ENCODE data around the gene GORASP1.

GORASP1 gene

GRCh38 chr3:39098473-39099000 is 8.9 kb downstream of the GORASP1 start:
- Histone ChIP-seq H3K36me3 (ENCODE audit: insufficient read depth, low read length) (peaks cover 67% of the 10 kb centered on the region), H3K27ac (ENCODE audit: low read depth, low read length) (no peak overlapping the region)

GRCh38 chr3:39097716-39098472 is 9.5 kb downstream of the GORASP1 start:
- no peak overlapping the region for H3K9ac ChIP-seq (ENCODE audit: low read length)
- H3K27me3 ChIP-seq (ENCODE audit: control insufficient read depth in 1 of 2, insufficient read depth in 2 of 2, low read length in 2 of 2): no peaks in the 10 kb centered on the region
- no peaks in the 10 kb centered on the region for H3K9me3 ChIP-seq (ENCODE audit: low read length)
- peaks cover 67% of the 10 kb centered on the region for H3K36me3 ChIP-seq (ENCODE audit: insufficient read depth, low read length)
- H3K4me1 ChIP-seq (ENCODE audit: insufficient read depth, low read length): no peaks in the 10 kb centered on the region
- no peak overlapping the region for H3K4me3 ChIP-seq (ENCODE audit: low read depth in 1 of 2, low read length in 2 of 2)
- no peak overlapping the region for H3K27ac ChIP-seq (ENCODE audit: low read depth, low read length)

More at GRCh38 chr3:39098473-39099000, 8.9 kb downstream of the GORASP1 start:
- Histone ChIP-seq H3K4me3 (ENCODE audit: low read depth in 1 of 2, low read length in 2 of 2) (no peak overlapping the region), H3K9me3 (ENCODE audit: low read length) (no peaks in the 10 kb centered on the region), H3K4me1 (ENCODE audit: insufficient read depth, low read length) (no peaks in the 10 kb centered on the region), H3K27me3 (ENCODE audit: control insufficient read depth in 1 of 2, insufficient read depth in 2 of 2, low read length in 2 of 2) (no peaks in the 10 kb centered on the region), H3K9ac (ENCODE audit: low read length) (no peak overlapping the region)

GRCh38 chr3:39096775-39097174 is 10.7 kb downstream of the GORASP1 start:
- Histone ChIP-seq H3K27me3 (ENCODE audit: control insufficient read depth in 1 of 2, insufficient read depth in 2 of 2, low read length in 2 of 2) (no peaks in the 10 kb centered on the region), H3K27ac (ENCODE audit: low read depth, low read length) (no peak overlapping the region), H3K4me3 (ENCODE audit: low read depth in 1 of 2, low read length in 2 of 2) (no peak overlapping the region), H3K9me3 (ENCODE audit: low read length) (no peaks in the 10 kb centered on the region), H3K36me3 (ENCODE audit: insufficient read depth, low read length) (peaks cover 70% of the 10 kb centered on the region), H3K4me1 (ENCODE audit: insufficient read depth, low read length) (no peaks in the 10 kb centered on the region), H3K9ac (ENCODE audit: low read length) (no peak overlapping the region)

DNA sequence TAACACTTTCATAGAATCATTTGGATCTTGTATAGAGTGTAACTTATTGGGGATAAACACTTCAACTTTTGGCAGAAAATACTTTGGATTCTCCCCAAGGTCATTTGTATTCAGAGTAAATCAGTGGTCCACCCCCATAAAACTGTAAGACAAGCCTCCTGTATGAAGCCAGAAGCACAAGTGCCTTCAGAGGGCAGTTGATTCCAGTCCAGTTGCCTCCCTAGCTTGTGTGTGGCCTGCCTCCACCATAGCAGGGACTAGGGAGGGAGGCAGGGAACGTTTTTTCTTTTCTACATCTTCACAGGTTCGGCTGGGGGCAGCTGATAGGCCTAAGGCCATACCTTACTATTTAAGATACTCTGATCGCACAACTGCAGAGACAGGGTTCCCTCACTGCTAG is 11.6 kb downstream of the GORASP1 start:
- Histone ChIP-seq H3K27me3 (ENCODE audit: control insufficient read depth in 1 of 2, insufficient read depth in 2 of 2, low read length in 2 of 2) (no peaks in the 10 kb centered on the region), H3K4me3 (ENCODE audit: low read depth in 1 of 2, low read length in 2 of 2) (no peak overlapping the region), H3K9ac (ENCODE audit: low read length) (no peak overlapping the region), H3K4me1 (ENCODE audit: insufficient read depth, low read length) (no peaks in the 10 kb centered on the region), H3K27ac (ENCODE audit: low read depth, low read length) (peak overlapping the region; percentile 8), H3K36me3 (ENCODE audit: insufficient read depth, low read length) (peaks cover 79% of the 10 kb centered on the region), H3K9me3 (ENCODE audit: low read length) (no peaks in the 10 kb centered on the region)

DNA sequence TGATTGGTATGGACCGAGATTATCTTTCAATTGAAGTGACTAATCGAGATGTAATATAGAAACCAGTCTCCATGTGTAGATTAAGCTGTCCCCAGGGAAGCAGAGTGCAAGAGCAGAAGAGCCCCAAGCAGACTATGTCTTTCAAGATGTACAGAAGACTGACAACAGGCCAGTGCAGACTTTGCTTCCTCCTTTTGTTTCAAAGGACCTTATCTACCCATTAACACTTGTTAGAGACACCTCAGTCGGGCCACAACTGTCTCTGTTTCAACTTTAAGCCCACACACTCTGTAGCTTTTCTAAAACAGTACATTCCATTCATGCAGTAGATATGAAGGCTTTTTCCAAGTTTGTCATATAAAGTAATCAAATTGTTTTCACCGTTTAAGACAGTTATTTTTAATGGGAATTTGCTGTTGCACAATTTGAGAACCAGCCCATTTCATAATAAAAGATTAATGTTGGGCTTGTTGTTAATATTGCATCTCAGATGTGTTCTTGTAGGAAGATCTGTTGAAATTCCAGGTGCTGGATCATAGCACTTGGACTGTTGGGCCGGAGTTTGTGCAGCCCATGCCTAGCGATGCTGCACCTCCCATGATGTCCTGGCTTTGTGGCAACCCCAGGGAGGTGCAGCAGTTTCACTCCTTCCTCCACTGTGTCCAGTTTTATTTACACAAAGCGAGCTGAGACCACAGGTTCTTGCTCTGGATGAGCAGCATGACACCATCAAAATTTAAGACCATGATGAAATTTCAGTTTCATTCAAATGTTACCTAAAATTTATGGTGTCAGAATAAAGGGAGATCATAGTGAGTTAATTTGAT is 12.4 kb downstream of the GORASP1 start:
- no peaks in the 10 kb centered on the region for H3K4me1 ChIP-seq (ENCODE audit: insufficient read depth, low read length)
- H3K9ac ChIP-seq (ENCODE audit: low read length): no peak overlapping the region
- no peaks in the 10 kb centered on the region for H3K9me3 ChIP-seq (ENCODE audit: low read length)
- H3K4me3 ChIP-seq (ENCODE audit: low read depth in 1 of 2, low read length in 2 of 2): no peak overlapping the region
- peaks cover 76% of the 10 kb centered on the region for H3K36me3 ChIP-seq (ENCODE audit: insufficient read depth, low read length)
- no peaks in the 10 kb centered on the region for H3K27me3 ChIP-seq (ENCODE audit: control insufficient read depth in 1 of 2, insufficient read depth in 2 of 2, low read length in 2 of 2)
- H3K27ac ChIP-seq (ENCODE audit: low read depth, low read length): no peak overlapping the region

DNA sequence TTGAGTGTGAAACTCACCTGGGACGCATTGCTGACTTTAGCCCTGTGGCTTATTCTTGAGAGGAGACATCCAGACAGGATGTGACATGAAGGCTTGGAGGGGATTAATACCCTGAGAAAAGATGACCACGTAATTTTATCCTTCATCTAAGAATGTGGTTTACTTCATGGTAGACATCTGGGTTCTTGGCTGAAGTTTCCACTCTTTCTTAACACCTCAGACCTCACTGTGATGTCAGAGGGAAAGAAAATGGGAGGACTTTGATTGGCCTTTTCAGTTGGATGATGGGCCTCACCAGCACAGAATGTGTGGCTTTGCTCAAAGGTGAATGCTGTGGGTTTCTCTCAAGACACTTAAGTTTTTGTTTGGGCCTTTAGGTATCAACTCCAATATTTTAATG is 16.5 kb downstream of the GORASP1 start:
- H3K36me3 ChIP-seq (ENCODE audit: insufficient read depth, low read length): peaks cover 69% of the 10 kb centered on the region
- H3K9me3 ChIP-seq (ENCODE audit: low read length): no peaks in the 10 kb centered on the region
- H3K27ac ChIP-seq (ENCODE audit: low read depth, low read length): no peak overlapping the region
- no peaks in the 10 kb centered on the region for H3K27me3 ChIP-seq (ENCODE audit: control insufficient read depth in 1 of 2, insufficient read depth in 2 of 2, low read length in 2 of 2)
- no peak overlapping the region for H3K9ac ChIP-seq (ENCODE audit: low read length)
- no peak overlapping the region for H3K4me3 ChIP-seq (ENCODE audit: low read depth in 1 of 2, low read length in 2 of 2)
- H3K4me1 ChIP-seq (ENCODE audit: insufficient read depth, low read length): no peaks in the 10 kb centered on the region

- Histone ChIP-seq H3K27me3 (ENCODE audit: control insufficient read depth in 1 of 2, insufficient read depth in 2 of 2, low read length in 2 of 2) (no peaks in the 10 kb centered on the region), H3K9me3 (ENCODE audit: low read length) (no peaks in the 10 kb centered on the region), H3K4me3 (ENCODE audit: low read depth in 1 of 2, low read length in 2 of 2) (no peak overlapping the region), H3K9ac (ENCODE audit: low read length) (no peak overlapping the region), H3K27ac (ENCODE audit: low read depth, low read length) (no peak overlapping the region), H3K36me3 (ENCODE audit: insufficient read depth, low read length) (peaks cover 59% of the 10 kb centered on the region), H3K4me1 (ENCODE audit: insufficient read depth, low read length) (no peaks in the 10 kb centered on the region)
Observed at GRCh38 chr3:39088889-39089288, 18.5 kb downstream of the GORASP1 start.

DNA sequence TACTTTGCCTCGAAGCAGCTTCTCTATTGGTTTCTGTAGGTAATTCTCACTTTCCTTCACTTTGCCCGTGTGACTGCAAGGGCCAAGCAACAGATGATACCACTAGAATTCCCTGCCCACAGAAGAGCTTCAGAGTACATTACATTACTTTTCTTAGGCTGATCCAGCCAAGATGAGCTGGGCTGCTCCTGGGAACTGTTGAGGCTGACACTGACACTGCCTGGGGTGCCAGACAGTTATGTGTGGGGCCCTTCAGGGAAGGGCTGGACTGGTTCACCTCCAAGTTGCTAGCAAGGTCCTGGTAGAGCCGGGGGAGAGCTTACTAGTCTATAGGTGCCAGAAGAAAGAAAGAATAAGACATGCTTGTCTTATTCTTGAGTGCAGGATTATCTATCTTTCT is 19.0 kb downstream of the GORASP1 start:
- no peak overlapping the region for H3K27ac ChIP-seq (ENCODE audit: low read depth, low read length)
- H3K27me3 ChIP-seq (ENCODE audit: control insufficient read depth in 1 of 2, insufficient read depth in 2 of 2, low read length in 2 of 2): no peaks in the 10 kb centered on the region
- H3K4me1 ChIP-seq (ENCODE audit: insufficient read depth, low read length): no peaks in the 10 kb centered on the region
- H3K9me3 ChIP-seq (ENCODE audit: low read length): no peaks in the 10 kb centered on the region
- no peak overlapping the region for H3K4me3 ChIP-seq (ENCODE audit: low read depth in 1 of 2, low read length in 2 of 2)
- no peak overlapping the region for H3K9ac ChIP-seq (ENCODE audit: low read length)
- peaks cover 61% of the 10 kb centered on the region for H3K36me3 ChIP-seq (ENCODE audit: insufficient read depth, low read length)

- Histone ChIP-seq H3K4me1 (ENCODE audit: insufficient read depth, low read length) (no peaks in the 10 kb centered on the region), H3K27me3 (ENCODE audit: control insufficient read depth in 1 of 2, insufficient read depth in 2 of 2, low read length in 2 of 2) (no peaks in the 10 kb centered on the region), H3K9ac (ENCODE audit: low read length) (no peak overlapping the region), H3K36me3 (ENCODE audit: insufficient read depth, low read length) (peaks cover 60% of the 10 kb centered on the region), H3K9me3 (ENCODE audit: low read length) (no peaks in the 10 kb centered on the region), H3K4me3 (ENCODE audit: low read depth in 1 of 2, low read length in 2 of 2) (no peak overlapping the region), H3K27ac (ENCODE audit: low read depth, low read length) (no peak overlapping the region)
Observed at GRCh38 chr3:39086144-39086543, 21.3 kb downstream of the GORASP1 start.

DNA sequence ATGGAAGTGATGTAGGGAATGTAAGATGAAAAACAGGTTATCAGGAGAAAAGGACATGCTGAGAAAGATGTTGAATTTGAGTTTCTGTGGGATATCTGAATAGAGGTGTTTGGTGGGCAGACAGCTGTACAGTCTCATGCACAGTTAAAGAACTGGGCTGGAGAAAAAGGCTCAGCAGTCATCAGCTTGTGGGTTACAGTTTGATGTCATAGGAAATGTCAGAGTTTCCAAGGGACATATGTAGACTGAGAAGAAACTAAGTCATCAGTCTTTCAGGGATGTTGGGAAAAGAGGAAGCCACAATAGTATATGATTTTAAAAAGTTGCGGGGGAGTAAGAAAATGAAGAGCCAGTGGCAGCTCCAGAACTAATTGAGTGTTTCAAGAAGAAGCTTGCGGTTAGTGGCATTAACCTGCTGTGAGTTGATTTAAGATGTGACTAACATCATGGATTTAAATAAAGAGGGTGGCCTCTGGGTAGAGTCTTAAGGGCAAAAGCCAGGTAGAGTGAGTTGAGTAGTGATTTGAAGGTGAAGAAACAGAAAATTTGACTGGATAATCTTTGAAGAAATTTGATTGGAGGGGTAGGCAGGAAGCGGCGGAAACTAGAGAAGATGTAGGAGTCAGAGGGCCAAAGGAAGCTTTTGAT is 24.6 kb downstream of the GORASP1 start:
- no peak overlapping the region for H3K9ac ChIP-seq (ENCODE audit: low read length)
- H3K4me1 ChIP-seq (ENCODE audit: insufficient read depth, low read length): no peaks in the 10 kb centered on the region
- H3K4me3 ChIP-seq (ENCODE audit: low read depth in 1 of 2, low read length in 2 of 2): no peak overlapping the region
- H3K27ac ChIP-seq (ENCODE audit: low read depth, low read length): no peak overlapping the region
- H3K36me3 ChIP-seq (ENCODE audit: insufficient read depth, low read length): peaks cover 52% of the 10 kb centered on the region
- H3K27me3 ChIP-seq (ENCODE audit: control insufficient read depth in 1 of 2, insufficient read depth in 2 of 2, low read length in 2 of 2): no peaks in the 10 kb centered on the region
- H3K9me3 ChIP-seq (ENCODE audit: low read length): no peaks in the 10 kb centered on the region

- H3K36me3 ChIP-seq (ENCODE audit: insufficient read depth, low read length): peaks cover 53% of the 10 kb centered on the region
- H3K27ac ChIP-seq (ENCODE audit: low read depth, low read length): no peak overlapping the region
- no peak overlapping the region for H3K9ac ChIP-seq (ENCODE audit: low read length)
- no peaks in the 10 kb centered on the region for H3K27me3 ChIP-seq (ENCODE audit: control insufficient read depth in 1 of 2, insufficient read depth in 2 of 2, low read length in 2 of 2)
- no peaks in the 10 kb centered on the region for H3K9me3 ChIP-seq (ENCODE audit: low read length)
- no peaks in the 10 kb centered on the region for H3K4me1 ChIP-seq (ENCODE audit: insufficient read depth, low read length)
- H3K4me3 ChIP-seq (ENCODE audit: low read depth in 1 of 2, low read length in 2 of 2): no peak overlapping the region
Observed at GRCh38 chr3:39080026-39080425, 27.4 kb downstream of the GORASP1 start.

All from muscle layer of colon (tissue), 2 donors.